ENCODE results near the gene HSPA12B. TPM values are rescaled to one million over a fixed set of nuclear protein-coding genes. Genes with fewer than 3 reads are reported as not detected.
A peak's percentile ranks its signal among the peaks of the same experiment; 100 is the strongest.

The HSPA12B gene
- total RNA-seq, 2 experiments from 2014 or later: not detected

DNA sequence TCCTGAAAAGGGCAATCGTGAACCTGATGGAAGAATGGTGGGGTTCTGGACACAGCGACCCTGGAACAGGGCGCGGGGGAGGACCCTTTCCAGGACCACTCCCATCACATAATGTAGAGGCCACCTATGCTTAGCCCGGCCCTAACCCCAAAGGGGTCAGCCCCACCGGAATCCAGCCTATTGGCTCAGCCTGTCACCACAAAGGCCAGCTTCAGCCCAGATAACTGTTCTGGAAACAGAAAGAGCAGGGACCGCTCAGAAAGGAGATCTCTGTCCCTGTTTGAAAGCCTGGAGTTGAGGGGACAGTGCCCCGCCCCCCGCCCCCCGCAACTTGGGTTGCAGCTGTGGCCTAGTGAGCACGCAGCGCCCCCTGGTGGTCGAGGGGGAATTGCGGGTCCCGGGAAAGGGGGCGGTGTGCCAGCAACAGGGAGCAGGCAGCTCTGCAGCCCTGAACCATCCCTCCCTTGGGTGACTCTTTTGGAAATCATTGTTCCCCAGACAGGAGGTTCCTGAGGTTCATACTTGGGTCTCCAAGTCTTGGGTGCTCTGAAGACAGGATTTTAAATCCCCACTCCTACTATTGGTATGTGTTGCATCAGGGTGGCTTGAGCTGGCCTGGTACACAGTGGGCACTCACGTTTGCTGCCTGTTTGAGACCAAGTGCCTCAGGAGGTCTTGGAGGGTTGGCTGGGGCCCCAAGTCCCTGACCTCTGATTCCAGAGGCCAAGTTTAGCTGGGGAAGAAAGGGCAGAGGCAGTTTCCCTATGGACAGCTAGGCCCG lies 21.6 kb upstream of the HSPA12B start:
- Histone ChIP-seq H3K4me2 (ENCODE audit: low read length) (no peak overlapping the region), H3K9me2 (ENCODE audit: insufficient read depth, low read length) (no peaks in the 10 kb centered on the region), H3K36me3 (ENCODE audit: insufficient read depth, low read length) (no peaks in the 10 kb centered on the region), H3K79me2 (ENCODE audit: insufficient read depth, low read depth, low read length) (no peaks in the 10 kb centered on the region), H4K20me1 (ENCODE audit: insufficient read depth, low read length) (no peaks in the 10 kb centered on the region), H2AFZ (ENCODE audit: low read length) (0 out of 2 replicates have a peak overlapping the region, but pooled peaks have one; percentile 18), H3K4me3 (ENCODE audit: low read depth, low read length, poor library complexity, severe bottlenecking) (no peak overlapping the region), H3K9me3 (ENCODE audit: low read length) (no peaks in the 10 kb centered on the region), H3K4me1 (ENCODE audit: insufficient read depth, low read length, poor library complexity, severe bottlenecking) (no peaks in the 10 kb centered on the region), H3K27ac (ENCODE audit: low read depth, low read length, poor library complexity, severe bottlenecking) (no peak overlapping the region)
- TF ChIP-seq, protein P1, sequence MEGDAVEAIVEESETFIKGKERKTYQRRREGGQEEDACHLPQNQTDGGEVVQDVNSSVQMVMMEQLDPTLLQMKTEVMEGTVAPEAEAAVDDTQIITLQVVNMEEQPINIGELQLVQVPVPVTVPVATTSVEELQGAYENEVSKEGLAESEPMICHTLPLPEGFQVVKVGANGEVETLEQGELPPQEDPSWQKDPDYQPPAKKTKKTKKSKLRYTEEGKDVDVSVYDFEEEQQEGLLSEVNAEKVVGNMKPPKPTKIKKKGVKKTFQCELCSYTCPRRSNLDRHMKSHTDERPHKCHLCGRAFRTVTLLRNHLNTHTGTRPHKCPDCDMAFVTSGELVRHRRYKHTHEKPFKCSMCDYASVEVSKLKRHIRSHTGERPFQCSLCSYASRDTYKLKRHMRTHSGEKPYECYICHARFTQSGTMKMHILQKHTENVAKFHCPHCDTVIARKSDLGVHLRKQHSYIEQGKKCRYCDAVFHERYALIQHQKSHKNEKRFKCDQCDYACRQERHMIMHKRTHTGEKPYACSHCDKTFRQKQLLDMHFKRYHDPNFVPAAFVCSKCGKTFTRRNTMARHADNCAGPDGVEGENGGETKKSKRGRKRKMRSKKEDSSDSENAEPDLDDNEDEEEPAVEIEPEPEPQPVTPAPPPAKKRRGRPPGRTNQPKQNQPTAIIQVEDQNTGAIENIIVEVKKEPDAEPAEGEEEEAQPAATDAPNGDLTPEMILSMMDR (conservative IDR thresholded peaks at IDR 0.05; ENCODE audit: low read length): peak; percentile 97
- TF ChIP-seq EZH2phosphoT487 (IDR thresholded peaks at IDR 0.05; ENCODE audit: borderline replicate concordance, low read depth, low read length): no peak
- no TSS peak for BruUV-seq (replicated peaks)
- CTCF ChIA-PET (ENCODE audit: unreplicated experiment): interaction anchor here (0.8 to 1.6 kb wide), 6 partner anchors 9 to 151 kb away, joined by 3 to 5 read pairs (median 4); partner anchors contain the start of gene ADISSP
- intact Hi-C loops (cut with micrococcal nuclease; ENCODE audit: unreplicated experiment): loop anchor here (1.0 to 10.0 kb wide), 3 partner anchors 35 to 148 kb away; no protein-coding TSS in a partner anchor
- POLR2A ChIA-PET: no interaction called here
- DNase-seq (ENCODE audit: low spot score): peak; percentile 59

DNA sequence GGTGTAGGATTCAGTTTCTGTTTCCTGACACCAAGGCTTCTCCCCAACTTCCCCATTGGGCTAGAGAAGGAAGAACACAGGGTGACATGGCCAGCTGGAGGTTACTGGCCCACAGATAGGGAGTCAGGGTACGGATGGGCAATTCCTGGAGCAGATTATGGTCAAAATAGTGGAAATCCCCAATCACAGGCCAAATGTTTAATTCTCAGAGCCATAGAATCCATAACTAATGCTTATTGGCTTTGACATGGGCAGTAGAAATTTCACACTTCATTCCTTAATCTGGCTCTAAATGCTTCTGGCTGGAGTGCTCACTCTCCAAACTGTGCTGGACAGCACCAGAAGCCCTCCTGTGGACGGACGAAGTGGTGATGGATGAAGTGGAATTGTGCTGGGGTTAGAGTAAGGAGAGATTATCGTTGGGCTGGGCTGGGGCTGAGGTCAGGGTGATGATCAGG lies 21.0 kb upstream of the HSPA12B start:
- intact Hi-C loops (cut with micrococcal nuclease; ENCODE audit: unreplicated experiment): loop anchor here (1.0 to 10.0 kb wide), 3 partner anchors 35 to 148 kb away; no protein-coding TSS in a partner anchor
- Histone ChIP-seq H3K36me3 (ENCODE audit: insufficient read depth, low read length) (no peaks in the 10 kb centered on the region), H3K79me2 (ENCODE audit: insufficient read depth, low read depth, low read length) (no peaks in the 10 kb centered on the region), H2AFZ (ENCODE audit: low read length) (0 out of 2 replicates have a peak overlapping the region, but pooled peaks have one; percentile 18), H3K9me3 (ENCODE audit: low read length) (no peaks in the 10 kb centered on the region), H3K9me2 (ENCODE audit: insufficient read depth, low read length) (no peaks in the 10 kb centered on the region), H4K20me1 (ENCODE audit: insufficient read depth, low read length) (no peaks in the 10 kb centered on the region), H3K4me1 (ENCODE audit: insufficient read depth, low read length, poor library complexity, severe bottlenecking) (no peaks in the 10 kb centered on the region), H3K4me3 (ENCODE audit: low read depth, low read length, poor library complexity, severe bottlenecking) (no peak overlapping the region), H3K27ac (ENCODE audit: low read depth, low read length, poor library complexity, severe bottlenecking) (no peak overlapping the region), H3K4me2 (ENCODE audit: low read length) (no peak overlapping the region)
- DNase-seq (ENCODE audit: low spot score): no peak
- no TSS peak for BruUV-seq (replicated peaks)
- no peak for TF ChIP-seq EZH2phosphoT487 (IDR thresholded peaks at IDR 0.05; ENCODE audit: borderline replicate concordance, low read depth, low read length)
- CTCF ChIA-PET (ENCODE audit: unreplicated experiment): interaction anchor here (0.8 to 1.6 kb wide), 4 partner anchors 10 to 148 kb away, joined by 3 to 5 read pairs (median 4); partner anchors contain the start of gene ADISSP
- POLR2A ChIA-PET: no interaction called here

DNA sequence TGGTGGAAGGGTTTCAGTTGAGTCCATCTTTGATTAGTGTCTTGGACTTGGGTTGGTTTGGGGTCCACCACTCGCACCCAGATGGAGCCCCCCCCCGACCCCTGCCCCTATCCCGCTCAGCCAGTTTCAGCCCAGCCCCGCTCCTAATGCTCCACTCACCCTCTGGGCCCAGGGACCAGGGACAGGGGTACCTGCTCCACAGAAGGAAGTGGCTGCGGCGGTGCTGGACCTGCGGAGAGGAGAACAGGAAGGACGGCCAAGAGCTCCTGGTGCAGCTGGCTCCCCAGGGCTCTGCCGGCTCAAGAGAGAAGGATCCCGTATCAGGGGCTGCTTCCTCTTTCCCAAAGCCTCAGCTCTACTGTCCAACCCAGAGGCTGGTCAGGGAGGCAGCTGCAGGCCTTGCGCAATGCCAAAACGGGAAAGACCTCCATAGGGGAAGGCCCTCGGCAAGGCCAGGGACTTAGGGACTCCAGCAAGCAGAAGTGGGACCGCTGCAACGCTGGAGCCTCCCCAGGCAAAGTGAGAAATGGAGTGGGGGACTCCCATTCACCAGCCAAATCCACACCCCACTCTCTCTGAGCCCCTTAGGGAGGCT lies 20.1 kb upstream of the HSPA12B start, which contains the start of gene SIGLEC1:
SIGLEC1 (minus strand) TSS at position 322 of the 595 bp plus-strand sequence. CDS start 5,472 bp downstream, outside the sequence.
- no peaks in the 10 kb centered on the region for H3K9me3 ChIP-seq (ENCODE audit: low read length)
- H3K4me1 ChIP-seq (ENCODE audit: insufficient read depth, low read length, poor library complexity, severe bottlenecking): no peaks in the 10 kb centered on the region
- H3K4me3 ChIP-seq (ENCODE audit: low read depth, low read length, poor library complexity, severe bottlenecking): no peak within 1 kb of the TSS
- no peak within 1 kb of the TSS for H3K4me2 ChIP-seq (ENCODE audit: low read length)
- H2AFZ ChIP-seq (ENCODE audit: low read length): 0 out of 2 replicates have a peak within 1 kb of the TSS, but pooled peaks have one; percentile 18
- H3K79me2 ChIP-seq (ENCODE audit: insufficient read depth, low read depth, low read length): no peaks in the 10 kb centered on the region
- no peaks in the 10 kb centered on the region for H4K20me1 ChIP-seq (ENCODE audit: insufficient read depth, low read length)
- TF ChIP-seq, protein P1 (conservative IDR thresholded peaks at IDR 0.05; ENCODE audit: low read length): no peak
- no peak for TF ChIP-seq EZH2phosphoT487 (IDR thresholded peaks at IDR 0.05; ENCODE audit: borderline replicate concordance, low read depth, low read length)
- no peak for DNase-seq (ENCODE audit: low spot score)
- ChIA-PET CTCF (ENCODE audit: unreplicated experiment) (no interaction called here), POLR2A (no interaction called here)
- no peaks in the 10 kb centered on the region for H3K36me3 ChIP-seq (ENCODE audit: insufficient read depth, low read length)
- H3K9me2 ChIP-seq (ENCODE audit: insufficient read depth, low read length): no peaks in the 10 kb centered on the region
- intact Hi-C loops (cut with micrococcal nuclease; ENCODE audit: unreplicated experiment): loop anchor here (10.0 kb wide), 1 partner anchor 58 kb away; no protein-coding TSS in a partner anchor
- BruUV-seq (replicated peaks): no TSS peak
- H3K27ac ChIP-seq (ENCODE audit: low read depth, low read length, poor library complexity, severe bottlenecking): no peak within 1 kb of the TSS

Data from OCI-LY7 (cell line).